ENCODE results near the gene ASB8.
"Not testable (repeated sequence)": the region's sequence is repeated elsewhere in the genome, so short reads cannot be mapped to it uniquely, and the experiment has no call there.

Gene ASB8

GRCh38 chr12:48182631-48183030 is 25.3 kb upstream of the ASB8 start:
- DNase-seq: no peak

GRCh38 chr12:48180857-48181495 is 23.7 kb upstream of the ASB8 start:
- DNase-seq: no peak

GRCh38 chr12:48180424-48180823 is 23.1 kb upstream of the ASB8 start:
- DNase-seq: no peak

- no peak for DNase-seq
These were observed 22.2 kb upstream of the ASB8 start for GRCh38 chr12:48179466-48179865.

- DNase-seq: no peak
These were observed 20.7 kb upstream of the ASB8 start for GRCh38 chr12:48177982-48178381.

- no peak for DNase-seq
These were observed 19.1 kb upstream of the ASB8 start for GRCh38 chr12:48176417-48176751.

- no peak for DNase-seq
These were observed 18.5 kb upstream of the ASB8 start for GRCh38 chr12:48175613-48176416.

- DNase-seq: no peak
These were observed 11.7 kb upstream of the ASB8 start for GRCh38 chr12:48169011-48169410.

- DNase-seq: no peak
These were observed 8.0 kb upstream of the ASB8 start for GRCh38 chr12:48165089-48165981.

- no peak for DNase-seq
These were observed 7.1 kb upstream of the ASB8 start for GRCh38 chr12:48164451-48164850.

- no peak for DNase-seq
These were observed 5.9 kb upstream of the ASB8 start for GRCh38 chr12:48163150-48163747.

GRCh38 chr12:48160807-48161206 is 3.5 kb upstream of the ASB8 start:
- DNase-seq: no peak

GRCh38 chr12:48160046-48160445 is 2.7 kb upstream of the ASB8 start:
- no peak for DNase-seq

GRCh38 chr12:48157889-48158370 is 615 bp upstream of the ASB8 start:
- no peak for DNase-seq

- no peak for DNase-seq
These were observed 680 bp downstream of the ASB8 start for GRCh38 chr12:48156652-48157017.

- not testable (repeated sequence) for DNase-seq
These were observed 1.5 kb downstream of the ASB8 start for GRCh38 chr12:48155786-48156185.

GRCh38 chr12:48151103-48151771 is 6.1 kb downstream of the ASB8 start:
- no peak for DNase-seq

- DNase-seq: no peak
These were observed 11.3 kb downstream of the ASB8 start for GRCh38 chr12:48145981-48146380.

- no peak for DNase-seq
These were observed 13.4 kb downstream of the ASB8 start for GRCh38 chr12:48143898-48144297.

GRCh38 chr12:48142818-48143674 is 14.3 kb downstream of the ASB8 start:
- no peak for DNase-seq

GRCh38 chr12:48135027-48135426 is 22.3 kb downstream of the ASB8 start:
- no peak for DNase-seq

- DNase-seq: no peak
These were observed 24.5 kb downstream of the ASB8 start for GRCh38 chr12:48132826-48133225.

Measured in activated effector memory CD4-positive, alpha-beta T cell treated with Interleukin-2 at 50 U/mL for 16 hours (primary cell).